ENCODE results near the gene AMIGO2.

AMIGO2 gene

DNA sequence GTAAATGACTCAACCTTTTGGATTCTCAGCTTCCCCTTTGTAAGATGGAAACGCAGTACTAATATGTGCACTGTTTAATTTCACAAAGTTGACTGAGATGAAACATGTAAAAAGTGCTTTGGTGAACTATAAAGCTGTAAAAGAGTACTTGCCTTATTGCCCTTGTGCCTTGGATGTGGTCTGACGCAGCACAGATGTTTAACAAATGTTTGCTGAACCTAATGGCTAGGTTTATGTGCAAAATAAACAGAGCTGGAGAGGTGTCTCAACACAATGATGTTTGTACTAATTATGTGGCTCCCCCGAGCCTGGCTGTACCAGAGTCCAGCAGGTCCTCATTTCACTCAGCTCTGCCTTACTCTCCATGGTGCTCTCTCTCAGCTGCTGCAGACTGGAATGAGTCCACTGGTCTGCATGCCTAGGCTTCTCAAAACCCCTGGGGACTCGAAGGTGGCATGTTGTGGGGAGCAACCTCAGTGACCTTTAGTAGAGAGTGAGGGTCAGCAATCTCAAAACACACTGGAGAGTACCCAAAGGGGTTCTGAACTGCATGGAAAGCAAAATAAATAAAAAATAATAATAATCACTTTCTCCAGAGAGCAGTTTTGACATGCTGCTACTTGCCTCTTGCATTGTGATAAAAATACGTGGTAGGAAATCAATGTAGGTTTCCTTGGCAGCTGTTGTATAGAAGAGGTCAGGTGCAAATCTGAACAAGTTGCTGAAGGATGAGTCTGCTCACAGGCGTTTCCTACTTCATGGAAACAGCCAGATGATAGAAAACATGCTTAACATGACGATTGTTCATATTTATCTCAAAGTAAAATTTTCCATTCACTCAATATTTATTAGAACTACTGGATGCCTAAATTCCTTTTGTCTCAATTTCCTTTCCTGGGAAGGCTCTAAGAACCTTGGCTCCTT, 8.5 kb upstream of the AMIGO2 start:
- TF ChIP-seq CTCF (IDR thresholded peaks at IDR 0.05; ENCODE audit: unreplicated experiment in 3 of 3): no peak
- H3K27ac Mint-ChIP-seq: peak overlapping the region; percentile 25 to 88 (median 82)
- H3K9me3 Mint-ChIP-seq: peaks cover 2% of the 10 kb centered on the region
- H3K4me3 Mint-ChIP-seq: no peak overlapping the region
- H3K36me3 Mint-ChIP-seq (ENCODE audit: low read depth): no peaks in the 10 kb centered on the region
- peaks cover 8% of the 10 kb centered on the region for H3K27me3 Mint-ChIP-seq (ENCODE audit: low read depth)
- H3K4me1 Mint-ChIP-seq: peaks cover 25% of the 10 kb centered on the region

GRCh38 chr12:47087088-47087688, 7.4 kb upstream of the AMIGO2 start:
- Mint-ChIP-seq H3K4me1 (peaks cover 25% of the 10 kb centered on the region), H3K4me3 (no peak overlapping the region), H3K27me3 (ENCODE audit: low read depth) (peaks cover 16% of the 10 kb centered on the region), H3K27ac (peak overlapping the region; percentile 25 to 88 (median 58)), H3K9me3 (peaks cover 2% of the 10 kb centered on the region), H3K36me3 (ENCODE audit: low read depth) (no peaks in the 10 kb centered on the region)
- no peak for TF ChIP-seq CTCF (IDR thresholded peaks at IDR 0.05; ENCODE audit: unreplicated experiment in 3 of 3)

- Mint-ChIP-seq H3K9me3 (peaks cover 2% of the 10 kb centered on the region), H3K36me3 (ENCODE audit: low read depth) (no peaks in the 10 kb centered on the region), H3K4me3 (no peak overlapping the region), H3K27me3 (ENCODE audit: low read depth) (peaks cover 24% of the 10 kb centered on the region), H3K4me1 (peaks cover 25% of the 10 kb centered on the region), H3K27ac (peak overlapping the region; percentile 19 to 88 (median 41))
- TF ChIP-seq CTCF (IDR thresholded peaks at IDR 0.05; ENCODE audit: unreplicated experiment in 3 of 3): no peak
These were observed 6.1 kb upstream of the AMIGO2 start for GRCh38 chr12:47085815-47086252.

- Mint-ChIP-seq H3K36me3 (ENCODE audit: low read depth) (no peaks in the 10 kb centered on the region), H3K27ac (peak overlapping the region in 2 of 3 experiments; percentile 23 to 36), H3K27me3 (ENCODE audit: low read depth) (peaks cover 34% of the 10 kb centered on the region), H3K9me3 (no peaks in the 10 kb centered on the region), H3K4me1 (peaks cover 29% of the 10 kb centered on the region), H3K4me3 (no peak overlapping the region)
- no peak for TF ChIP-seq CTCF (IDR thresholded peaks at IDR 0.05; ENCODE audit: unreplicated experiment in 3 of 3)
These were observed 4.4 kb upstream of the AMIGO2 start for GRCh38 chr12:47084172-47084571.

- no peaks in the 10 kb centered on the region for H3K9me3 Mint-ChIP-seq
- no peaks in the 10 kb centered on the region for H3K36me3 Mint-ChIP-seq (ENCODE audit: low read depth)
These were observed 3.2 kb upstream of the AMIGO2 start for GRCh38 chr12:47082796-47083621.

More at GRCh38 chr12:47082796-47083621, 3.2 kb upstream of the AMIGO2 start:
- no peak for TF ChIP-seq CTCF (IDR thresholded peaks at IDR 0.05; ENCODE audit: unreplicated experiment in 3 of 3)
- H3K27ac Mint-ChIP-seq: peak overlapping the region in 2 of 3 experiments; percentile 9 to 80
- peaks cover 46% of the 10 kb centered on the region for H3K27me3 Mint-ChIP-seq (ENCODE audit: low read depth)
- H3K4me1 Mint-ChIP-seq: peaks cover 31% of the 10 kb centered on the region
- no peak overlapping the region for H3K4me3 Mint-ChIP-seq

Data from nephron (organoid).